HG03457 (cell line): Measurements from ENCODE around the gene CACNA2D1.

ENCODE experiments used
- ATAC-seq: cut with Tn5 transposase; IDR thresholded peaks from one replicate; pipeline ENCODE4 v1.9.1; 2021; ENCODE audit warnings: moderate number of reproducible peaks; ENCODE audit not compliant: unreplicated experiment

The CACNA2D1 gene

GRCh38 chr7:81902536-81902935, 541.0 kb downstream of the CACNA2D1 start:
- no peak for ATAC-seq
